Measurements from ENCODE around the gene DHRS4. TPM values are rescaled to one million over a fixed set of nuclear protein-coding genes. Genes with fewer than 3 reads are reported as not detected.
"Not testable (repeated sequence)": the region's sequence is repeated elsewhere in the genome, so short reads cannot be mapped to it uniquely, and the experiment has no call there.

DHRS4 gene
- total and polyA plus RNA-seq, 2 of the 13 experiments (the other 11 are each of a cell fraction or from before 2014, with no cell fraction given): 23.9 to 45.1 TPM

- in situ Hi-C loops (cut with HindIII; ENCODE audit: extremely low pct_ligation_motif_present, low pct_unique_long_range_greater_than_20kb): loop anchor here (10.0 kb wide), 1 partner anchor 46 kb away; no protein-coding TSS in a partner anchor
- POLR2A ChIA-PET: interaction anchor here (0.5 to 3.8 kb wide), 10 partner anchors 63 to 682 kb away, joined by 3 to 21 read pairs (median 4); partner anchors contain the start of genes BCL2L2, CARMIL3, DCAF11 and EMC9
- TSS peak; percentile 25 for BruUV-seq (replicated peaks)
- peak; percentile 89 for DNase-seq (ENCODE audit: low spot score)
- H3K4me1 ChIP-seq (ENCODE audit: insufficient read depth, low read length): peaks cover 63% of the 10 kb centered on the region
- H3K79me2 ChIP-seq (ENCODE audit: insufficient read depth, low read length); H3K9me3 ChIP-seq (ENCODE audit: low read length); FAIRE-seq; H4K20me1 ChIP-seq (ENCODE audit: insufficient read depth, low read length); H3K36me3 ChIP-seq (replicated peaks in 1 of 2; ENCODE audit: control insufficient read depth in 1 of 2, insufficient read depth in 2 of 2, low read length in 2 of 2); H2AFZ ChIP-seq (ENCODE audit: low read length); H3K27me3 ChIP-seq (ENCODE audit: control insufficient read depth in 1 of 2, insufficient read depth in 2 of 2, low read length in 2 of 2); CTCF ChIA-PET (ENCODE audit: low intra/inter-chr PET ratio, low total read pairs); TF ChIP-seq SOX6 (IDR thresholded peaks at IDR 0.05): not testable (repeated sequence)
- intact Hi-C loops (cut with micrococcal nuclease; ENCODE audit: unreplicated experiment): loop anchor here (1.0 kb wide), 1 partner anchor 26 kb away; no protein-coding TSS in a partner anchor
- H3K4me3 ChIP-seq (replicated peaks in 1 of 3; ENCODE audit: insufficient read depth in 1 of 3, low read depth in 2 of 3, low read length in 3 of 3): peak within 1 kb of the TSS; percentile 52 to 75 (median 61)
- H3K9ac ChIP-seq (ENCODE audit: insufficient read depth, low read depth, low read length): peak within 1 kb of the TSS; percentile 69
- WGBS (ENCODE audit: low lambda C conversion rate): 42% methylated on average over 40 of the region's 40 CpGs
- peak; percentile 93 for ATAC-seq
- H3K4me2 ChIP-seq (ENCODE audit: low read depth, low read length): peak within 1 kb of the TSS; percentile 84
- H3K27ac ChIP-seq (ENCODE audit: extremely low read length, insufficient read depth, low read length): peak within 1 kb of the TSS; percentile 43
- TF ChIP-seq ZNF547 (CRISPR knock-in tag; IDR thresholded peaks at IDR 0.05) (peak; percentile 98), HNRNPK (IDR thresholded peaks at IDR 0.05; ENCODE audit: low read depth, low read length, poor library complexity, severe bottlenecking) (peak; percentile 78), ARHGAP35 (CRISPR knock-in tag; IDR thresholded peaks at IDR 0.05; ENCODE audit: borderline replicate concordance) (peak; percentile 93), CERS6 (CRISPR knock-in tag; IDR thresholded peaks at IDR 0.05) (peak; percentile 39; the same call in 1 of the 2 replicates), SOX6 (CRISPR knock-in tag; IDR thresholded peaks at IDR 0.05) (peak; percentile 48), TFAP4 (IDR thresholded peaks at IDR 0.05; ENCODE audit: borderline replicate concordance, low read depth) (peak; percentile 98), ZNF687 (CRISPR knock-in tag; IDR thresholded peaks at IDR 0.05) (peak; percentile 99), ZNF670 (CRISPR knock-in tag; IDR thresholded peaks at IDR 0.05; ENCODE audit: borderline replicate concordance) (peak; percentile 70; the same call in 1 of the 2 replicates), PHF20 (CRISPR knock-in tag; IDR thresholded peaks at IDR 0.05) (peak; percentile 82), KDM3A (CRISPR knock-in tag; IDR thresholded peaks at IDR 0.05; ENCODE audit: low read depth) (peak; percentile 31; the same call in 1 of the 2 replicates), BCL6 (CRISPR knock-in tag; IDR thresholded peaks at IDR 0.05) (peak; percentile 44; the same call in 1 of the 2 replicates), ZBTB39 (CRISPR knock-in tag; IDR thresholded peaks at IDR 0.05) (0 out of 2 replicates have a peak, but pooled peaks have one; percentile 64), POGZ (CRISPR knock-in tag; IDR thresholded peaks at IDR 0.05) (peak; percentile 79)
Observed at GRCh38 chr14:23988607-23989363, 35.2 kb downstream of the DHRS4 start, which contains the start of gene DHRS4L2. TSS of gene DHRS4L2 (plus strand) at chr14:23988929. CDS start at chr14:23988948, 19 bp downstream.
